NCI-H2227 (cell line): ENCODE measurements around the gene RHOH.
"Not testable (repeated sequence)": the region's sequence is repeated elsewhere in the genome, so short reads cannot be mapped to it uniquely, and the experiment has no call there.

ENCODE experiments used
- DNase-seq: peaks from one replicate; lab custom pipeline; 2025; ENCODE audit not compliant: unreplicated experiment; lab: John Stamatoyannopoulos, UW

Gene RHOH

DNA sequence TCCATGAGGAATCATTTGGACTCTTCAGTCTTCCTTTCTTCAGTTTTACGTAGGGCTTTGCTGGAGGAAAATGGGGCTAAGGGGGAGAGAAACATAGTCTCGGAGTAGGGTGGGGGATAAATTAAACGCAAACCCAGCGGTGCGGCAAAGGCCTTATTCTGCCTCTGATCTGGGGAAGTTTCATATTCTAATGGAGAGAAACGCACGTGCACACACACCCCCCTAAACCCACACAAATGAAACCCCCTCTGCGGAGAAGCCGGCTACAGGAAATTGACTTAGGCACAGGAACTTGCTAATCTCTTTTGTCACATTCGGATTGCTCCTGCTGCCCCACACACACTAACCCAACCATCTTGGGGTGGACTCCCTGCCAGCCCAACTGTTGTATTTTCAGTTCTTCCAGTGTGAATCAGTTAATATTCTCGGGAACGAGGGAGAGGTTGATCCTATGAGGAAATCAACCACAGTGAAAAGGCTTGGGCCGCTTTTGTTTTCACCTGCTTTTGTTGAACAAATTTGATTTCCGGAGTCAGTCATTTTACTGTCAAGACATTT, at the start of gene RHOH:
TSS of gene RHOH (plus strand) at position 308 of the 558 bp plus-strand sequence. CDS start 46,356 bp downstream, outside the sequence.
- DNase-seq = no peak

GRCh38 chr4:40147490-40147889, 49.3 kb upstream of the RHOH start:
- DNase-seq = not testable (repeated sequence)

GRCh38 chr4:40149960-40150385, 46.9 kb upstream of the RHOH start:
- peak; percentile 71 for DNase-seq

DNA sequence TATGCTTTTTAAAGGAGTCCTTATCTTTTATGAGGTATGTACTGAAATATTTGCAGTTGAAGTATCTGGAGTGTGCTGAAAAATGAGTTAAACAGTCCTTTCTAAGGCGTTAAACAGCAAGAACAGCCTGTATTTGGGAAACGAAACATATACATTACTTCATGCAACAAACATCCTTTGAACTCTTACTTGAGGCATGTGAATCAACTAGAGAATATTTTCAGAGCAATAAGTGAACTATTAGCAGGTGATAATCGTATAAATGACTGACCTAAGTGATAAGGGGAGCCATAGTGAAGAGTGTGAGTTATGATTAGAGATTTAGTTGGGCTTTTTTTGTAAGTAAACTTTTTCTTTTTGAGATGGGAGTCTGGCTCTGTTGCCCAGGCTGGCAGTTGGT, 45.9 kb upstream of the RHOH start:
- DNase-seq = no peak

DNA sequence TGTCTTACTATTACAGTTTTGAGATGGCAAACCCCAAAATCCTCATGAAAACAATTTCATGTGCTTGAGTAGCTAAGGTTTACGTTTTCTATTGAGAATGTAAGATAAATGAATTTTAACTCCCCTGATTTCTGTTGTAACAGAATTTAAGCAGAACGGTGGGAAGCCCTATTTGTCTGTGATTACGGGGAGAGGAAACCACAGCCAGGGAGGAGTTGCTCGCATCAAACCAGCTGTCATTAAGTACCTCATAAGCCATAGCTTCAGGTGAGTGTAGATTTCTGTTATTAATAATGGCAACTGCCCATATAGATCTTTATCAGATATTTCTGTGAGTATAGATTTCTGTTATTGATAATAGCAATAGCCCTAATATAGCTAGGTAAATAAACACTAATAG, 44.2 kb upstream of the RHOH start:
- no peak for DNase-seq

DNA sequence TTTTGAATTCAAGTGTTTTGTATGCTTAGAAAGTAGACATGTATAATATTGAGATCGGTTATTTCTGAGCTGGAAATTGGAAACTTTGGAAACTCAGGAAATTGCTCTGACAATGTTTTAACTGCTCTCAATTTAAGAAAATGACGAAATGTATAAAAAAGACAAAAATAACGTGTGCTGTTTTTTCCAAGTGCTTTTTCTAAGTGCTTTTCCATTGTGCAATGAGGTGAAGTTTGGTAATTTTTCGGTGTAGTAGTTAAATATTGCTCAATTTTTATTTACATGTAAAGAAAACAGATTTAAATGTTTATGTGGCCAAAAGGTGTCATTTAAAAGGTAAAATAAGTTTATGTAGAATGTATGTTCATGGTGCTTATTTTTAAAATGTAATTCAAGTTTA, 39.4 kb upstream of the RHOH start:
- DNase-seq = no peak

- no peak for DNase-seq
These were observed 36.6 kb upstream of the RHOH start for GRCh38 chr4:40160258-40160657.

DNA sequence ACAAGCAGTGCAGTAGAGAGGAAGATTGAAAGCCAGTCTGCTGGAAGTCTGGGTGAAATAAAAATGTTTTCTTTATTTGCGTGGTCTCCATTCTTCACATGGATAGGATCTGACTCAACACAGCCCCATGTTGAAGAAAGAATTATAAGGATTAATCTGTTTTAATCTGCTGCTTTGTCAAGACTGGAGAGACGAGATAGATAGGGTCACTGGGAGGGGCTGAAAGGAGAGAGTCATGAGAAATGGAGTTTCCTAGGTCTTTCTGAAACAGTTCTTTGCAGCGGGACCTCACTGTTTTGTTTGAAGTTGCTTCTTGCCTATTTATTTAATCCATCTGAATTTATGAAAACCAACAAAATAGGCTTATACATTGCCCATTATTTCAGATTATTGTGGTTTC, 32.4 kb upstream of the RHOH start:
- DNase-seq = no peak

DNA sequence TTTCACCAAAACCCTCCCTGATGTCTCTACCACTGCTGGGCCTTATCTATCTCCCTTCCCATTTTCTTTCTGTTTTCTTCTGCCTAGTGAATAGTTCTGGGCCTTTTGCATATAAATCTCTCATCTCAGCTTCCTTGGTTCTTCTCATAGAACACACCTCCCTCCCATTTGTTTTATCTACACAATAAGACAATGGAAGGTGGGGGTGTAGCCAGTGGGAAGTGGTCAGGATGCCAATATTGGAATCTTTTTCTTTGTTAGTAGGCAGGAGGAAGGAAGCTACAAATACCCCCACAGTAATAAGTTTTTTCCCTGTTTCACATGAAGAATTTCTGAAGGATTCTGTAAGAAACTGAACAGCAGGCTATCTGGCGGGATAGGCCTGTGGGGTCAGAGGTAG, 30.9 kb upstream of the RHOH start:
- DNase-seq = no peak

GRCh38 chr4:40168070-40168469, 28.8 kb upstream of the RHOH start:
- DNase-seq = no peak

DNA sequence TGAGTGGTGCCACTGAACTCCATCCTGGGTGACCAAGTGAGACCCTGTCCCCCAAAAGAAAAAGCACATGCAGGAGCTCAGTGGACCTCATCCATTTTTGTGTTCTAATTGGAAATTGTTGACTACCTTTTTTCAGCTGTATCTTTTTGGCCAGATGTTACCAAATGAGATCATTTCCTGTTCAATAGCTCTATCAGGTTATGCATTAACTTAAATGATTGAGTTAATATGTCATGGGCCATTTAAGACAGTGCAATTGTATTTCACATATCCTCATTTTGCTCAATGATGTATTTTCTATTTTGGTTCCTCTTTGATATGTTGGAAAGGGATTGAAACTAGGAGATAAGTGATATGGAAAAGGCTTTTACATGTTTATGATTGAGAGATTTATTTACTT, 26.2 kb upstream of the RHOH start:
- no peak for DNase-seq

- no peak for DNase-seq
These were observed 23.4 kb upstream of the RHOH start for GRCh38 chr4:40173470-40173875.

DNA sequence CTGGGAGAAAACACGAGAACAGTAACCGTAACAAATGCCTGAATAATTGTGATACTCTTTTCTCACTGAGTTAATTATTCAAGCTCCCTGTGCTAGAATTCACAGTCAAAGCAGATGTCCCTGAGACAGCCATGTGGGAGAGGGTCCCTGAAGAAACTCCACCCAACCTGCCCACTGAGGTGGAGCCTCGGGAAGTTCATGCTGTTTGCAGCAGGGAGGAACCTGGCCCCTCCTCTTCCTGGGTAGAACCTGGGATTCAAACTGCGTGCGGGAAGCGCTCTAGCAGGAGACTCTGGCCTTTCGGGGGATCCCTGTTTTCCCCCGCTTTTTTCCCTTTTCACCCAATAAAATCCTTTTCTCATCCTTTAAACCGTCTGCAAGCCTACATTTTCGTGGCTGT, 20.2 kb upstream of the RHOH start:
- DNase-seq = no peak

DNA sequence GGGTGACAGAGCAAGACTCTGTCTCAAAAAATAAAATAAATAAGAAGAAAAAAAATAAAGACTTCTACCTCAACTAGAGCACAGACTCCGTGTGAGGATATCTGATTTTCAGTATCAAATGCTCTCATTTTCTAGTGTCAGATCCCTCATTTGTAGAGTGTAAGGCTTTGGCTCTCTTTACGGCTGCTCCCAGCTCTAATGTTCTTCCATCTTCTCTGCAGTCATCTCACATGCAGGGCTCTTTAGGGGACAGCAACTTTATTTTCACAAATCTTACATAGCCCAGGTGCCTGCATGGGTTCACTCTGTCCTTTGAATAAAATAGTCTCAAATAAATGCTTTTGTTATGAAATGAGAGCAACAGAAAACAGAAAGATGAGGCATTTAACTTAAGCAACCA, 19.2 kb upstream of the RHOH start:
- no peak for DNase-seq

DNA sequence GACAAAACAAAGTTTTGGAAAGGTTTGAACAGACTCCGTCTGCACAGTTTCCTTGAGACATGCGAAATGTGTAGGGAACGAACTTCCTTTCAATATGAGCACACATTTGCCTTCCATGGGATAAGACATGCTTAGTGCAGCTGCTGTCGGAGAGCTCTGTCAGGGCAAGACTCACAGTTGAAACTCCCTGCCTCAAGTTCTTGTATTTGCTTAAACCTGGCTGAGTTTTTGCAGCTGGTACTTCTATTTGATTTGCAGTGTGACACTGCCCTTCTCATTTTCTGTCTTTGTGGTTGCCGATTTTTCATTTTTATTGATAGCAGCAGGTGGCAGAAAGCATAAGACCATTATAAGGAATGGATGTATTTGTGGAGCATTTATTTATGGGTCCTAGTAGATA, 18.2 kb upstream of the RHOH start:
- DNase-seq = no peak

DNA sequence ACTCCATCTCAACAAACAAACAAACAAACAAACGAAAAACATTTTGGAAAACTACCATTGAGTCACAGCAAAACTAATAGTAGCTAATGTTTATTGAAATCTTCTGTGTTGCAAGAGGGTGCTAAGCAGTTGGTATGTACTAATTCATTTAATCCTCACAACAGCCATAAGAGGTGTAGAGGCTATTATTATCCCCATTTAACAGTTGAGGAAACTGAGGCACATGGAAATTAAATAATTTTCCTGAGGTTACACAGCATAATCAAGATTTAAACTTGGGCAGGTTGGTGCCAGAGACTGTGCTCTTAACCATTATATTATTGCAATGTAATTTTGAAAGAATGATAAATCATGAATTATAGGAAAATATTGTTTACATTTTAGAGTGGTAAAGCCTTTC, 17.5 kb upstream of the RHOH start:
- no peak for DNase-seq

- no peak for DNase-seq
These were observed 16.5 kb upstream of the RHOH start for GRCh38 chr4:40180356-40180755.

GRCh38 chr4:40182001-40182400, 14.8 kb upstream of the RHOH start:
- no peak for DNase-seq

DNA sequence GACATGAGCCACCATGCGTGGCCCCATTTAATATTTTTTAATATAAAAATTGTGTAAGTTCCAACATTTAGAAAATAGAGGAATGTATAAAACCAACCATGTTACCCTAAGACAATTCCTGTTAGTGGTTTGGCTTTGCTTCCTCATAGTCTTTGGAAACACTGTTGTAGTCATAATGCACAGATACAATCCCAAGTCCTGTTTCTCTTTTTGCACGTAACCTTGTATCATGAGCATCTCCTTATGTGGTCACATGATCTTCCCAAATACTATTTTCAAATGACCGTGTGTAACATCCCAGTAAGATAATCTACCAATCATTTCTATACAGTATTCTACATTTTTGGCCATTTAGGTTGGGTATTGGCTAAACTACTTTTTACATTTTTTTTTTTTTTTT, 13.9 kb upstream of the RHOH start:
- DNase-seq = no peak

DNA sequence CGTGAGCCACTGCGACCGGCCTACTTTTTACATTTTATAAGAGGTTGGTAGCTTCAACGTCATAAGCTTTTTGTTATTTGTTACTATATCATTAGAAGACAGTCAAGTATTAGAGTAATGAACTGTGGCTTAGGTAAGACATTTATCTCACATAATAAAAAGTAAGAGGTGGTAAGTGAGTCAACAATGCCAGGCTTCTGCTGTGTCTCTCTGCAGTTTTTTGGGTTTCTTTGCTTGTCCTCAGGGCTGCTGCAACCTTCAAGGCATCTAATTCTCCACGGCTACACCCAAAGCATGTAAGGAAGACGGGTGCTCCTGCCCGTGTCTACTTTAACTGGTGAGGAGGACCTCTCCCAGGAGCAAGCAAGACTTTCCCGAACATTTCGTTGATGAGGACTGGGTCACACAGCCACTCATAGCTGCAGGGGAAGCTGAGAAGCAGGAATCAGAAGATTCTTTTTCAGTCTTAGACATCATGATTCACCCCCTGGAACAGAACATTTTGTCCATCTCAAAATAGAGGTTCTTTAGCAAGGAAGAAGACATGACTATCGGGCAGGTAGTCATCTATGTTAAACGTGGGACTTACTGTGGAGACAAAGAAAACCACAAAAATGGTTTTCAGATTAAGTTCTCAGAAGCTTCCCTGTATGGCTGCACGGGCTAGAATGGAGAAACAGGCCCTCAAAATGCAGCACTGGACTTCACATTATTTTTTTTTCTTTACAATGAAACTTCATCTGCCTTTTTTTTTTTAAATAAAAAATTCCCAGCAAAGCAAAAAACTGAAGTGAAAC, 13.0 kb upstream of the RHOH start:
- DNase-seq = no peak

GRCh38 chr4:40185830-40186664, 10.8 kb upstream of the RHOH start:
- no peak for DNase-seq

GRCh38 chr4:40186665-40187014, 10.2 kb upstream of the RHOH start:
- no peak for DNase-seq
